HL-60 (cell line): ENCODE results near the gene SLC7A6.
A peak's percentile ranks its signal among the peaks of the same experiment; 100 is the strongest.

ENCODE experiments used
- DNase-seq, 2 experiments: peaks; one replicate each; pipeline ENCODE4 v3.0.0-alpha.2; 2010 to 2020; ENCODE audit warnings: low read depth in 1 of 2, low spot score in 1 of 2
- H3K27ac ChIP-seq: fragments of 250-450 bp; sonication (Bioruptor Pico); replicated peaks from 2 replicates; pipeline ENCODE4 v1.5.1; 2020; ENCODE audit warnings: mild to moderate bottlenecking, moderate library complexity
- H3K27me3 ChIP-seq: fragments of 250-450 bp; sonication (Bioruptor Pico); 2 replicates; pipeline ENCODE4 v1.5.1; 2021; ENCODE audit warnings: mild to moderate bottlenecking, moderate library complexity; ENCODE audit not compliant: insufficient read depth, poor library complexity, severe bottlenecking
- H3K4me3 ChIP-seq: replicated peaks from 2 replicates; pipeline ENCODE4 v1.5.1; 2011; ENCODE audit warnings: mild to moderate bottlenecking, control low read depth, low read length; ENCODE audit not compliant: insufficient read depth
- CTCF ChIP-seq: IDR thresholded peaks from one replicate; pipeline ENCODE4 v1.5.1; 2011; ENCODE audit warnings: low read length, control low read depth, inconsistent platforms; ENCODE audit not compliant: insufficient read depth
- GABPA ChIP-seq: IDR thresholded peaks from 2 replicates; pipeline ENCODE4 v1.6.1; 2012; ENCODE audit warnings: low read depth
- POLR2AphosphoS5 ChIP-seq: IDR thresholded peaks from 2 replicates; pipeline ENCODE4 v1.6.1; 2012; ENCODE audit warnings: low read depth
- REST ChIP-seq: IDR thresholded peaks from 2 replicates; pipeline ENCODE4 v1.6.1; 2012; ENCODE audit warnings: low read depth; ENCODE audit not compliant: insufficient replicate concordance
- SPI1 ChIP-seq: IDR thresholded peaks from 2 replicates; pipeline ENCODE4 v1.6.1; 2012; ENCODE audit warnings: low read depth, mild to moderate bottlenecking, borderline replicate concordance

SLC7A6 gene

GRCh38 chr16:68242085-68242484 is 22.2 kb upstream of the SLC7A6 start:
- Histone ChIP-seq H3K27me3 (no peaks in the 10 kb centered on the region), H3K27ac (no peak overlapping the region), H3K4me3 (no peak overlapping the region)
- no peak for DNase-seq
- no peak for TF ChIP-seq POLR2AphosphoS5

DNA sequence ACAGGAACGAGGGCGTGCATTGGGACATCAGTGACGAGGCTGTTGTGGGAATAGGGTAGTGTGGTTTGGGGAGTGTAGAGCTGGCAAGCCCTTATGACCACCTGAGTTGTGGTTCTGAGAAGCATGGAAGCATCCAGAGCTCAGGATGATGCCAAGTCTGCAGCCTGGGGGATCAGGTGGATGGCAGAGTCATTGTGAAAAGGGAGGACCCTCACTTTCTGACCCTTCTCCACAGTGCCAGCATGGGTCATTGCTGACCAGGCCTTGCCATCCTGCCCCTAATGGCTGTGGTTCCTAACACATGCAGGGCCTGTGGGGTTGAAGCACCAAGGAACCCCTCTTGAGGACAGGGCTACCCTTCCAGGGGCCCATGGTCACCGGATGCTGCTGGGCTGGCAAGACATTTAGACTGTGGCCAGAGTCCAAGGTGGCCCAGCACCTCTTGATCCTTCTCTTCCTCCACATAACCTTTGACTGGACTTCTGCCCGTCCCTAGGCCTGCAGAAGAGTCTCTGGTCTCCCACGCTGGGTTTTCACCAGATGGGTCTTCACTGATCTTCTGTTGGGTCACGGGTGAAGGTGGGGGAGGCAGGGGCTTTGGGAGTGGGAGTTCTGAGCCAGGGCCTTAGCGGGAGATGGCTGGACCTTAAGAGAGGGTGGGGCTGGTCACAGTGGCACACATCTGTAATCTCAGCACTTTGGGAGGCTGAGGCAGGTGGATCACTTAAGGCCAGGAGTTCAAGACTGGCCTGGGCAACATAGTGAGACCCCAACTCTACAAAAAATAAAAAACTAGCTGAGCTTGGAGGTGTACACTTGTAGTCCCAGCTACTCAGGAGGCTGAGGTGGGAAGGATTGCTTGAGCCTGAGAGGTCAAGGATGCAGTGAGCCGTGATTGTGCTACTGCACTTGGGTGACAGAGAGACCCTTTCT is 21.1 kb upstream of the SLC7A6 start:
- DNase-seq: no peak

GRCh38 chr16:68244481-68244902 is 19.8 kb upstream of the SLC7A6 start:
- DNase-seq: no peak
- peak overlapping the region; percentile 58 for H3K27ac ChIP-seq
- H3K27me3 ChIP-seq: no peaks in the 10 kb centered on the region
- peak overlapping the region; percentile 98 for H3K4me3 ChIP-seq
- 0 out of 2 replicates have a peak, but pooled peaks have one; percentile 10 for TF ChIP-seq GABPA
- no peak for TF ChIP-seq CTCF
- no peak for TF ChIP-seq REST

More for the DNA sequence above, 21.1 kb upstream of the SLC7A6 start:
- Histone ChIP-seq H3K4me3 (no peak overlapping the region), H3K27ac (no peak overlapping the region), H3K27me3 (no peaks in the 10 kb centered on the region)
- no peak for TF ChIP-seq CTCF
- TF ChIP-seq REST: no peak

GRCh38 chr16:68244903-68245853 is 19.1 kb upstream of the SLC7A6 start, which contains the start of gene PLA2G15:
Gene PLA2G15 (plus strand): TSS chr16:68245373. CDS start chr16:68245427, 54 bp downstream.
- Histone ChIP-seq H3K27me3 (no peaks in the 10 kb centered on the region), H3K27ac (peak within 1 kb of the TSS; percentile 58), H3K4me3 (peak within 1 kb of the TSS; percentile 98)
- peak; percentile 94 to 96 for DNase-seq
- peak; percentile 30; the same call in 1 of the 2 replicates for TF ChIP-seq POLR2AphosphoS5
- TF ChIP-seq REST: no peak
- TF ChIP-seq SPI1: peak; percentile 36; the same call in 1 of the 2 replicates
- TF ChIP-seq CTCF: no peak
